HG03045 (cell line): ENCODE data around the gene NGF.

Experiments
- ATAC-seq: cut with Tn5 transposase; IDR thresholded peaks from one replicate; pipeline ENCODE4 v1.9.1; 2021; ENCODE audit warnings: mild to moderate bottlenecking, moderate library complexity; ENCODE audit not compliant: unreplicated experiment

The NGF gene

GRCh38 chr1:115283681-115284146, 54.3 kb downstream of the NGF start:
- ATAC-seq, result no peak

GRCh38 chr1:115283249-115283648, 54.8 kb downstream of the NGF start:
- ATAC-seq, result no peak

- ATAC-seq, result no peak
Observed at GRCh38 chr1:115282807-115283208, 55.2 kb downstream of the NGF start.

GRCh38 chr1:115281143-115281542, 56.9 kb downstream of the NGF start:
- ATAC-seq, result no peak

DNA sequence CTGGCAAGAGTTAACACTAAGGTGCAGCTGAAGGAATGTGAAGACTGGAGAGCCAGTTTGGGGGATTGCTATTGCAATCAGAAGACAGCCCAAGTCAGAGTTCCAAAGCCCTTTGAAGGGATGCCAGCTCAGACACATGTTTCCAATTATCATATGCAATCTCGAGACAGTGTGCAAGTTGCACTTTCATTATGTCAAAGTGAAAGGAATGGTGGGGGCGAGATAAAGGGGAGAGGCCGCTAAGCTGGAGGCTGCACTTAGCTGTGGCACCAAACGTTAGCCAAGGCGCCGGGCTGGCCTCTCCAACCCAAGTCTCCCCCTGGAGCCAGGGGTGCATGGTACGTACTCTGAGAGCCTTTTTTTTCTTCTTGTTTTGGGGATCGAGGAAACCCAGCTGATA, 58.0 kb downstream of the NGF start:
- no peak for ATAC-seq

DNA sequence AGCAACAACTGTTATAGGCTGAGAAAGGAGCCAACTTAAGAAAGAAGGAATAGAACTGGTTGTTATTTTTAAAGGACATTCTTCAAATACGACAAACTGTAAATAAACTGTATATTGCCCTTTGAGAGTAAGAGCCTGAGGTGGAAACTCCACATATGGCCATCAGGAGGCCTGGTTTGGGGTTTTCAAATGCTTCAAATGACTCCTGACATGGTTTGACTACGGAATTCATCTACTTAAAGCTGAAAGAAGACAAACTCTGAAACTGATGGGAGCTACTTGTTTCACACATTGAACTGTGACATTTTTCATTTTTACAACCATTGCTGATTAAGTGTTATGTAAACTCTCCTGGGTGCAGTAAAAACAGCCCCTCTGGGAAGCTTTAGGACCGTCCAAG, 59.8 kb downstream of the NGF start:
- no peak for ATAC-seq

GRCh38 chr1:115277276-115277675, 60.8 kb downstream of the NGF start:
- no peak for ATAC-seq

- no peak for ATAC-seq
Observed at GRCh38 chr1:115275216-115275615, 62.8 kb downstream of the NGF start.

DNA sequence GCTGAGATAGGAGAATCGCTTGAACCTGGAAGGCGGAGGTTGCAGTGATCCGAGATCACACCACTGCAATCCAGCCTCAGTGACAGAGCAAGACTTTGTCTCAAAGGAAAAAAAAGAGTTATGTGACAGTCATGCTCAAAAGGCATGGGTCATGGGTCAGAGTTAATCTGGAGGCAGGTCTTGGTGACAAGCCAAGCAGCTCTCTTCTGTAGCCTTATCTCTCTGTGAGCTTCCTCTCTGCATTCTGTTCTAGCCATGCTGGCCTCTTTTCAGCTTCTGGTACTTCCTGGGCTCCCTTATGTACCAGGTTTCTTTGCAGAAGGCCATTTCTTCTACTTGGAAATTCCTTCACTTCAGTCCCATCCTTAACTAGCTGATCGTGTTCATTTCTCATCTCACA, 63.6 kb downstream of the NGF start:
- no peak for ATAC-seq

DNA sequence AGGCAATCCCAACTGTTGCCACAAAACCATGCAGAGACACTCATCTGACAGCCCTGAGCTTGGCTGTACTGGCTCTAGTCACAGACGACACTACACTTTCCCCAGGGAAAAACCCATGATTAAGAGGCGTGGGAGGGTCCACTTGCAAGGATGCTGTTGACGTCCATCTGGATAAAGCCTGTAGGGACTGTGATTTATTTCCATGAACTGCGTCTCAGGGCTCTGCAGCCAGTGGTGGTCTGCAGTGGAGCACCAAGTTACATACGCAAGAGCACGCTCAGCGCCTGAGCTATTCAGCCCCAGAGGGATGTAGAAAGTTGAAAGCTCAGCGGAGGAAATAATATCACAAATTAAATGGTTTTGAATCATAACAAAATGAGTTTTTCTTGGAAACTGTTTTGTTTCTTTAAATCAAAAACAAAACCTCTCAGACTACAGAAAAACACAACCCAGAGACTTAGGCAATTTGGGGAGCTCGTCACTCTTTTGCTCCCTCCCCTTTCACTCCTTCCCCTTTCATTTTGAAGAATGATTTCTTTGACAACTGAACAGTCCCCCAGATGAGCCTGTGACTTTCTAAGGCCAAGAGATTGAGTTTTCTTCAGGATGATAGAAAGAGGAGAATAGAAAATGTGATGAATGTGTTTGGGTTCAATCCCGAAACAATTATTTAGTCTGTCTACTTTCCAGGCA, 71.2 kb downstream of the NGF start:
- ATAC-seq, result no peak

DNA sequence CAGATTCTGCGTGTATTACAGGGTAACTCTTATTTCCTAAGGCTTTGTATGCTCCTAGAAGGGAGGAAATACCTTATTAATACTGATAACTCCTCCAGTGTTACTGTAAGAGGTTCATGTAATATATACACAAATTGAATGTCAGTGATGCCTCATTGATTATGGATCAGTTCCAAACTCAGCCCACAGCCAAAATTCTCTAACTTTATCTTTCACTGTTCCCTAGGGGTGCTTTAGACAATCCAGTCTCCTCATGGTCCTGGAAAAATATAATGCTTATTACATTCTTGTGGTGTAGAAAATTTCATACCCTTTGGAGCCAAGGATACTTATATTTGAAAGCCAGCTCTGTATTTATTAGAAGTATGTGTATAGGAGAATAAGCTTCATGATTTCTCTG, 73.0 kb downstream of the NGF start:
- no peak for ATAC-seq

- ATAC-seq, result no peak
Observed at GRCh38 chr1:115262886-115263285, 75.2 kb downstream of the NGF start.

GRCh38 chr1:115261496-115261895, 76.6 kb downstream of the NGF start:
- no peak for ATAC-seq

DNA sequence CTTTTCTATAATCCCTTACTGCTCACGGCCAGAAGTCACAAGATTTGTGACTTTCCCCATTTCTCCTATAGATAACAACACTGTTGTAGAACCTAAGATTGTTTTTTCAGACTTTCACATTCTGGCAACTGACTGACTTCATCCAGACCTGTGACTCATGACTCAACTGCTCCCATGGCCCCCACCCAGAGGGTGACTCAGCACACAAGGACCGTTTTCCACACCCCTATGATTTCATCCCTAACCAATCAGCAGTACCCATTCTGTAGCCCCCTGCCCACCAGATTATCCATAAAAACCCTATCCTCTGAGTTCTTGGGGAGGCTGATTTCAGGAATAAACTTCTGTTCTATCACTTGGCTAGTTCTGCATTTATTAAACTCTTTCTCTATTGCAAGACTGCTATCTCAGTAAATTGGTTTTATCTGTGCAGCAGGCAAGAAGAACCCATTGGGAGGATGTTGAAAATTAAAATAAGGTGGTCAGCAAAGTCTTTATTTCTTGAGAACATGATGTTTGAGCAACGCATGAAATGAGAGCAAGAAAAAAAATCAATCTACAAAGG, 79.7 kb downstream of the NGF start:
- no peak for ATAC-seq

DNA sequence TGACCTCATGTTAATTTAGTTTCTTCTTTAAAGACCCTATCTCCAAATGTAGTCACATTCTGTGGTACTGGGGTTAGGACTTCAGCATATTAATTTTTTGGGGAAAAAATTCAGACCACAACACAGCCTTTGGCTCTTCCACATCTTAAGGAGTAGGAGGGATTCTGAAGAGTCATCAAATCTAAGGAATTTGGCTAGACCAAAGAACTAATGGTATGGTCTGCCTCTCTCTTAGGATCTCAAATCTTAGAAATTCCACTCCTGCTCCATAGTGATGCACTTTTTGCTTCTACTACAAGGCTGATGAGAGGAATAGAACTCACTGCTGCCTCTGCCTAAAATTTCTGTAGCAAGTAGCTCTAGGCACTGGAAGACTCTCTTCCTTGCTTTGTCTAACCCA, 80.5 kb downstream of the NGF start:
- ATAC-seq, result no peak

GRCh38 chr1:115255154-115255553, 82.9 kb downstream of the NGF start:
- no peak for ATAC-seq

DNA sequence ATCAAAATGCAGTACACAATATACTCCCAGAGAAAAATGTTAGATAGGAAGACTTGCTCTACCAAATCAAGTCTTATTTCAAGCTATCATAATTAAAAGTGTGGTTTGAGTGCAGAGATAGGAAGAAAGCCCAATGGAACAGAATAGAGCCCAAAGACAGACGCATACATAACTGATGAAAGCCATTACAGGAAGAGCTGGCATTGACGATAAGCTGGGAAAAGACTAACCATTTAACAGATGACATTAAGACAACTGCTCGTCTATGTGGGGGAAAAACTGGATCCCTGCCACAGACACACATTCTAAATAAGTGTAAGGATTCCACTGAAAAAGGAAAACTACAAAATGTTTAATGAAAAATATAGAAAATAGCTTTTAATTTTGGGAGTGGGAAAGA, 85.5 kb downstream of the NGF start:
- ATAC-seq, result no peak

DNA sequence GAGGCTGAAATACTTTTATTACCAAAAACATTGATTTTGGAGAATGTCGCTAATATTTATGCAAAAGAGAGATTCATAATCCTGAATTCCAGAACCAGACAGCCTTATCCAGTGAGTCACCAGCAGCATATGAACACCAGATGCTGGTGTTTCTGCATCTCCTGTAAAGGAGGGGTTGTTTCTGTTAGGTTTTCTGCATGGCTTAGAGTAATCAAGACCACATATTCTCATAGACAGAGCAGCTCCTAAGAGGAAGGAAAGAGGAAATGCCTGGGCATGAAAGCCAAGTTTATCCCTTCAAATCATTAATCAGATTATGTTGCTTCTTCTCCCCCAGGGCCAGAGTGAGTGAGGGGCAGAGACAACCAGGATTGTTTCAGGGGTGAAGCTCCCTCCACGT, 86.2 kb downstream of the NGF start:
- ATAC-seq, result no peak

DNA sequence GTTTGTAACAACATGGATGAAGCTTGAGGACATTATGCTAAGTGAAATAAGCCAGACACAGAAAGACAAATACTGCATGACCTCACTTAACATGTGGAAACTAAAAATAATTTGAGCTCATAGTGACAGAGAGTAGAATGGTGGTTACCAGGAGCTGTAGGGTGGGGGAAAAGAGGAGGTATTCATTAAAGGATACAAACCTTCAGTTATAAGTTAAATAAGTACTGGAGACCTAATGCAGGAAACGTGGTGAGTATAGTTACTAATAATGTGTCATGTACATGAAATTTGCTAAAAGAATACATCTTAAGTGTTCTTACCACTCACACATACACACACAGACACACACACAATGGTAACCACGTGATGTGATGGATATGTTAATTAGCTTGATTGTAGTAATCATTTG, 86.7 kb downstream of the NGF start:
- ATAC-seq, result no peak

- ATAC-seq, result no peak
Observed at GRCh38 chr1:115246526-115246925, 91.5 kb downstream of the NGF start.

GRCh38 chr1:115245227-115245626, 92.8 kb downstream of the NGF start:
- no peak for ATAC-seq

- ATAC-seq, result no peak
Observed at GRCh38 chr1:115242543-115242942, 95.5 kb downstream of the NGF start.

GRCh38 chr1:115241309-115241708, 96.7 kb downstream of the NGF start:
- no peak for ATAC-seq
